Neural cell (in vitro differentiated cells): ENCODE data around the gene FBRS. TPM values are rescaled to one million over a fixed set of nuclear protein-coding genes. Genes with fewer than 3 reads are reported as not detected.

Experiments used
- H2AFZ ChIP-seq: fragments of 200-600, 300-800 bp; sonication (generic), shearing (Covaris generic); 2 replicates; pipeline ENCODE4 v1.6.0; 2014; ENCODE audit warnings: low read depth, mild to moderate bottlenecking, antibody characterized with exemption, low read length, moderate library complexity
- H3F3A ChIP-seq: fragments of 200-600 bp; shearing (Covaris generic); 2 replicates; pipeline ENCODE4 v1.6.1; 2016; ENCODE audit warnings: mild to moderate bottlenecking, moderate library complexity, mixed read lengths, antibody characterized with exemption, low read length; ENCODE audit not compliant: insufficient read depth, poor library complexity, severe bottlenecking
- H3K27ac ChIP-seq: fragments of 200-600, 300-800 bp; sonication (generic), shearing (Covaris generic); 2 replicates; pipeline ENCODE4 v1.5.1; 2014; ENCODE audit warnings: mild to moderate bottlenecking, low read length, moderate library complexity
- H3K27me3 ChIP-seq: fragments of 300-800, 200-600 bp; sonication (generic), shearing (Covaris generic); 2 replicates; pipeline ENCODE4 v1.6.0; 2014; ENCODE audit warnings: mild to moderate bottlenecking, low read depth, low read length, moderate library complexity; ENCODE audit not compliant: insufficient read depth
- H3K36me3 ChIP-seq: fragments of 300-800, 200-600 bp; sonication (generic), shearing (Covaris generic); 2 replicates; pipeline ENCODE4 v1.5.1; 2014; ENCODE audit warnings: mild to moderate bottlenecking, antibody characterized with exemption, low read length, moderate library complexity; ENCODE audit not compliant: insufficient read depth
- H3K4me2 ChIP-seq: fragments of 300-800, 200-600 bp; sonication (generic), shearing (Covaris generic); 2 replicates; pipeline ENCODE4 v1.6.0; 2014; ENCODE audit warnings: mild to moderate bottlenecking, low read length
- H3K4me3 ChIP-seq: fragments of 300-800, 200-600 bp; sonication (generic), shearing (Covaris generic); 2 replicates; pipeline ENCODE4 v1.5.1; 2014; ENCODE audit warnings: mild to moderate bottlenecking, low read length, moderate library complexity
- H3K79me2 ChIP-seq: fragments of 200-600 bp; shearing (Covaris generic); replicated peaks from 2 replicates; pipeline ENCODE4 v1.6.0; 2014; ENCODE audit warnings: mild to moderate bottlenecking, low read length, moderate library complexity; ENCODE audit not compliant: insufficient read depth
- H3K9ac ChIP-seq: fragments of 300-800, 200-600 bp; sonication (generic), shearing (Covaris generic); 2 replicates; pipeline ENCODE4 v1.6.1; 2016; ENCODE audit warnings: mild to moderate bottlenecking, low read length, mixed read lengths
- H3K9me2 ChIP-seq: fragments of 200-600 bp; shearing (Covaris generic); 2 replicates; pipeline ENCODE4 v1.6.1; 2016; ENCODE audit warnings: mild to moderate bottlenecking, low read length, mixed read lengths; ENCODE audit not compliant: insufficient read depth
- H3K9me3 ChIP-seq: fragments of 200-600, 300-800 bp; sonication (generic), shearing (Covaris generic); 2 replicates; pipeline ENCODE4 v1.6.1; 2016; ENCODE audit warnings: mild to moderate bottlenecking, mixed run types, low read length, moderate library complexity, mixed read lengths
- H4K20me1 ChIP-seq: fragments of 200-600 bp; shearing (Covaris generic); 2 replicates; pipeline ENCODE4 v1.6.1; 2016; ENCODE audit warnings: mild to moderate bottlenecking, mixed run types; ENCODE audit not compliant: insufficient read depth
- EP300 ChIP-seq: fragments of 450-650 bp; conservative IDR thresholded peaks from 2 replicates; pipeline ENCODE4 v1.6.1; 2014; ENCODE audit warnings: antibody characterized with exemption, mild to moderate bottlenecking, moderate library complexity; ENCODE audit not compliant: poor library complexity, severe bottlenecking
- EZH2 ChIP-seq: fragments of 200-600, 300-800 bp; shearing (Covaris generic), sonication (generic); IDR thresholded peaks from 2 replicates; pipeline ENCODE4 v1.6.1; 2014; ENCODE audit warnings: antibody characterized with exemption, low read length, borderline replicate concordance, mild to moderate bottlenecking; ENCODE audit not compliant: insufficient read depth, poor library complexity, severe bottlenecking
- MXI1 ChIP-seq: fragments of 450-650 bp; conservative IDR thresholded peaks from 2 replicates; pipeline ENCODE4 v1.6.1; 2014; ENCODE audit warnings: antibody characterized with exemption, mild to moderate bottlenecking; ENCODE audit not compliant: poor library complexity, severe bottlenecking
- POLR2AphosphoS5 ChIP-seq: IDR thresholded peaks from 2 replicates; pipeline ENCODE4 v1.6.1; 2012
- RAD21 ChIP-seq: fragments of 450-650 bp; conservative IDR thresholded peaks from 2 replicates; pipeline ENCODE4 v1.6.1; 2014; ENCODE audit warnings: antibody characterized with exemption, mild to moderate bottlenecking, moderate library complexity
- REST ChIP-seq: IDR thresholded peaks from 2 replicates; pipeline ENCODE4 v1.6.1; 2012; ENCODE audit warnings: borderline replicate concordance
- SMC3 ChIP-seq: fragments of 450-650 bp; conservative IDR thresholded peaks from 2 replicates; pipeline ENCODE4 v1.6.1; 2014; ENCODE audit warnings: antibody characterized with exemption, mild to moderate bottlenecking, moderate library complexity; ENCODE audit not compliant: poor library complexity
- TAF1 ChIP-seq: IDR thresholded peaks from 2 replicates; pipeline ENCODE4 v1.6.1; 2012; ENCODE audit warnings: low read depth
- polyA plus RNA-seq: library from polyadenylated mRNA; depleted of rRNA; stranded (reverse); fragments of >200 nt; gene quantifications from 2 replicates; pipeline ENCODE4 v1.2.3, GENCODE V29; 2014
- TF ChIP-seq, protein P1 (sequence below): fragments of 450-650 bp; IDR thresholded peaks from 2 replicates; pipeline ENCODE4 v1.5.1; 2014; ENCODE audit warnings: antibody characterized with exemption, mild to moderate bottlenecking, moderate library complexity; ENCODE audit not compliant: poor library complexity, severe bottlenecking

FBRS gene
- polyA plus RNA-seq, 1 donor from 2014 or later: 24.2 TPM

GRCh38 chr16:30667361-30667905 lies 9.2 kb downstream of the FBRS start:
- no peaks in the 10 kb centered on the region for H4K20me1 ChIP-seq
- H3K27me3 ChIP-seq: no peaks in the 10 kb centered on the region

DNA sequence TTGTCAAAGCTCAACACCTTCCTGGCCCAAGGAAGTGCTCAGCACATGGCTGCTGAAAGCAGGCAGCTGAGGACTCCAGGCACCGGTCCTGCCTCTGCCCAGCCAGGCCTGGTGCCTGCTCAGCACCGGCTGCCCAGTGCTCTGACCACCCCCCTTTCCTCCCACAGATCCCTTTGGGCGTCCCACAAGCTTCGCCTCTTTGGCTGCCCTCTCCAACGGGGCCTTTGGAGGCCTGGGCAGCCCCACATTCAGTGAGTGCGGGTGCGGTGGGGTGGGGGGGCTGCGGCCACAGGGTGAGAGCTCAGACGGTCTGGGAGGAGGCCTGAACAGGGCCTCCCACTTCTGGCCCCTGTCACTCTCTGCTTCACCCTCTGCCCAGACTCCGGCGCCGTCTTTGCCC lies 10.2 kb downstream of the FBRS start:
- Histone ChIP-seq H3K36me3 (peaks cover 4% of the 10 kb centered on the region), H3K27me3 (no peaks in the 10 kb centered on the region), H3K27ac (no peak overlapping the region), H4K20me1 (no peaks in the 10 kb centered on the region), H3K79me2 (peaks cover 4% of the 10 kb centered on the region), H3K4me3 (no peak overlapping the region), H3K4me2 (no peak overlapping the region), H2AFZ (no peak overlapping the region), H3K9me3 (no peaks in the 10 kb centered on the region), H3K9ac (no peak overlapping the region), H3F3A (no peaks in the 10 kb centered on the region), H3K9me2 (no peaks in the 10 kb centered on the region)
- TF ChIP-seq SMC3 (no peak), EZH2 (no peak), REST (no peak), MXI1 (no peak), RAD21 (no peak), POLR2AphosphoS5 (no peak)
- TF ChIP-seq, protein P1, sequence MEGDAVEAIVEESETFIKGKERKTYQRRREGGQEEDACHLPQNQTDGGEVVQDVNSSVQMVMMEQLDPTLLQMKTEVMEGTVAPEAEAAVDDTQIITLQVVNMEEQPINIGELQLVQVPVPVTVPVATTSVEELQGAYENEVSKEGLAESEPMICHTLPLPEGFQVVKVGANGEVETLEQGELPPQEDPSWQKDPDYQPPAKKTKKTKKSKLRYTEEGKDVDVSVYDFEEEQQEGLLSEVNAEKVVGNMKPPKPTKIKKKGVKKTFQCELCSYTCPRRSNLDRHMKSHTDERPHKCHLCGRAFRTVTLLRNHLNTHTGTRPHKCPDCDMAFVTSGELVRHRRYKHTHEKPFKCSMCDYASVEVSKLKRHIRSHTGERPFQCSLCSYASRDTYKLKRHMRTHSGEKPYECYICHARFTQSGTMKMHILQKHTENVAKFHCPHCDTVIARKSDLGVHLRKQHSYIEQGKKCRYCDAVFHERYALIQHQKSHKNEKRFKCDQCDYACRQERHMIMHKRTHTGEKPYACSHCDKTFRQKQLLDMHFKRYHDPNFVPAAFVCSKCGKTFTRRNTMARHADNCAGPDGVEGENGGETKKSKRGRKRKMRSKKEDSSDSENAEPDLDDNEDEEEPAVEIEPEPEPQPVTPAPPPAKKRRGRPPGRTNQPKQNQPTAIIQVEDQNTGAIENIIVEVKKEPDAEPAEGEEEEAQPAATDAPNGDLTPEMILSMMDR: no peak

More at GRCh38 chr16:30667361-30667905, 9.2 kb downstream of the FBRS start:
- Histone ChIP-seq H3K36me3 (peaks cover 8% of the 10 kb centered on the region), H3K9me3 (no peaks in the 10 kb centered on the region), H3K9ac (no peak overlapping the region), H3K4me2 (no peak overlapping the region), H3F3A (no peaks in the 10 kb centered on the region), H3K79me2 (peaks cover 11% of the 10 kb centered on the region), H2AFZ (no peak overlapping the region), H3K27ac (no peak overlapping the region), H3K9me2 (no peaks in the 10 kb centered on the region), H3K4me3 (no peak overlapping the region)
- TF ChIP-seq RAD21 (no peak), POLR2AphosphoS5 (no peak), TAF1 (no peak), SMC3 (no peak), REST (no peak), EZH2 (no peak), EP300 (no peak), MXI1 (no peak)
- TF ChIP-seq, protein P1: no peak
